K562 (cell line): ENCODE data around the gene PPP6R3. TPM values are rescaled to one million over a fixed set of nuclear protein-coding genes. Genes with fewer than 3 reads are reported as not detected.

ENCODE experiments used
- AFF4 ChIP-seq: sonication (generic); formaldehyde crosslinking; IDR thresholded peaks from 2 replicates; pipeline ENCODE4 v1.8.0; 2023; ENCODE audit warnings: mild to moderate bottlenecking, missing genetic modification reagents
- ATF7 ChIP-seq: fragments of 450-650 bp; IDR thresholded peaks from 2 replicates; pipeline ENCODE4 v1.7.1; 2014; ENCODE audit warnings: mild to moderate bottlenecking, moderate library complexity
- ETV6 ChIP-seq, 3 experiments: fragments of 150-350 bp in 1 of 3; sonication (generic) in 1 of 3; formaldehyde crosslinking in 1 of 3; IDR thresholded peaks; 2 replicates each; pipeline versions ENCODE4 v1.6.1 to v1.8.0; 2014 to 2022; ENCODE audit warnings: borderline replicate concordance in 2 of 3, low read depth in 2 of 3, antibody characterized with exemption in 1 of 3, low read length in 1 of 3, mild to moderate bottlenecking in 1 of 3, missing genetic modification reagents in 1 of 3
- FOXA1 ChIP-seq: fragments of 450-650 bp; IDR thresholded peaks from 2 replicates; pipeline ENCODE4 v1.6.1; 2016; ENCODE audit warnings: mild to moderate bottlenecking, borderline replicate concordance
- GATAD2A ChIP-seq: fragments of 450-650 bp; IDR thresholded peaks from 2 replicates; pipeline ENCODE4 v1.6.1; 2017
- HNRNPH1 ChIP-seq: fragments of 200-400 bp; formaldehyde crosslinking; optimal IDR thresholded peaks from 2 replicates; pipeline ENCODE3; 2017; ENCODE audit warnings: low read depth, mild to moderate bottlenecking, low read length, moderate library complexity
- PHF20 ChIP-seq: fragments of 450-650 bp; IDR thresholded peaks from 2 replicates; pipeline ENCODE4 v1.6.1; 2018; ENCODE audit not compliant: partially characterized antibody
- ZNF507 ChIP-seq: conservative IDR thresholded peaks from 2 replicates; pipeline ENCODE4 v1.6.1; 2017; ENCODE audit warnings: missing genetic modification characterization, missing compliant biosample characterization
- ZNF589 ChIP-seq: fragments of 200-800 bp; sonication (Bioruptor generic); IDR thresholded peaks from 2 replicates; pipeline ENCODE4 v1.6.1; 2016; ENCODE audit warnings: low read depth, missing genetic modification characterization, missing compliant biosample characterization
- polyA plus RNA-seq, 8 experiments: library from polyadenylated mRNA; depleted of rRNA in 4 of 8; stranded (reverse) in 5 of 8; unstranded in 3 of 8; fragments of >200 nt; fragmentation: Nextera tagmentation in 2 of 8; fragmentation: Illumina TruSeq in 1 of 8; extraction: Ambion mirVana in 2 of 8; extraction: Trizol in 1 of 8; gene quantifications; 2 replicates each; pipeline versions ENCODE4 v1.2.1 to v1.2.3, GENCODE V29; 2011 to 2014; ENCODE audit warnings: inconsistent platforms in 1 of 8, missing spikeins in 1 of 8
- total RNA-seq, 7 experiments: library from RNA; depleted of rRNA in 6 of 7; stranded (reverse); fragments of >200 nt in 6 of 7; fragmentation: Illumina TruSeq in 2 of 7; extraction: Trizol in 2 of 7; gene quantifications; 2 replicates each; pipeline versions ENCODE4 v1.2.1 to v1.2.3, GENCODE V29; 2011 to 2021; ENCODE audit warnings: low replicate concordance in 1 of 7
- TF ChIP-seq, protein P1 (sequence below): IDR thresholded peaks from 3 replicates; pipeline ENCODE4 v1.6.1; 2011; ENCODE audit warnings: borderline replicate concordance, mild to moderate bottlenecking; ENCODE audit not compliant: insufficient read length, insufficient read depth
- TF ChIP-seq, protein P2 (sequence below): fragments of 450-650 bp; formaldehyde crosslinking; IDR thresholded peaks from 2 replicates; pipeline ENCODE4 v1.4.0; 2022; ENCODE audit warnings: missing genetic modification characterization
- TF ChIP-seq, protein P3 (sequence below): fragments of 450-650 bp; formaldehyde crosslinking; IDR thresholded peaks from 2 replicates; pipeline ENCODE4 v1.4.0; 2022; ENCODE audit warnings: mild to moderate bottlenecking, moderate library complexity

The PPP6R3 gene
- total and polyA plus RNA-seq, 9 of the 15 experiments (the other 6 are each of a cell fraction or from before 2014, with no cell fraction given), result 20.3 to 117 (median 80.6) TPM

DNA sequence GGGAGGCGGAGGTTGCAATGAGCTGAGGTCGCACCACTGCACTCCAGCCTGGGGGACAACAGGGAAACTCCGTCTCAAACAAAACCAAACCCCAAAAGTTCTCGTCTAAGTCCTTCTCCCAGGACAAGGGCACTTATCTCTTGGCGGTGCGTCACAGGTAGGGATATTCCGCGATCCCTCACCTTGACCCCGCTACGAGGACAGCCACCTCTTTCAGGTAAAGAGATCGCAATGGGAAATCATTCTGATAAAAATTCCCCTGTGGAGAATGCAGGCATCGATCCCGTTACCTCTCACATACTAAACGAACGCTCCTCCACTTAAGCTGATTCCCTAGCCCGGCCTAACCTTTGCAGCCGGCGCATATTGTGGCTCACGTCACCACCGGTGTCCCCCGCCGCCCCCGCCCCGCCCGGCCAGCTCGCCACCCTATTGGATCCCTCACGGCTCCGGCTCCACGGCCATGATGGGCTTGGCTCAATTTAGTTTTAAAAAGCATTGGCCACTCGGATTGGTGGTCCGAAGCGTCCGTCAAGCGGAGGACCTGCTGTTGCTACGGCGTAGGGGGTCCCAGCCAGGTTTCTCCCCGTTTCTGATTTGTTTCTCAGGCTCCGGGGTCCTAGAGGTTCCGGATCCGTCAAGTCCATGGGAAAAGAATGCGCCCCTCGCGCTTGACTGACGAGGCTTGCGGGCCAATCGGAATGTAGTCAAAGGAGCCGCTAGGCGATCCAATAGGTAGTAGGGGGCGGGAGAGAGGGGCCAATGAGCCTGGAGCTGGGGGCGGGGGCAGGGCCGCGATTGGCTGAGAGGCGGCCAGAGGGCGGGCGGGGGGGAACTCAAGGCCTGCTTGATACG, 439 bp upstream of the PPP6R3 start (continued):
- TF ChIP-seq AFF4 (CRISPR knock-in tag) (peak; percentile 80; the same call in 1 of the 2 replicates), HNRNPH1 (peak; percentile 39), FOXA1 (no peak), PHF20 (peak; percentile 33), ZNF507 (tag) (no peak), ETV6 (IDR thresholded peaks at IDR 0.05; ENCODE audit: borderline replicate concordance in 1 of 2, low read depth in 2 of 2, low read length in 1 of 2) (0 out of 4 replicates have a peak, but pooled peaks of 1 of the 2 experiments have one; percentile 45), ETV6 (CRISPR knock-in tag; IDR thresholded peaks at IDR 0.05; ENCODE audit: borderline replicate concordance) (no peak), ZNF589 (CRISPR knock-in tag) (peak; percentile 37; the same call in 1 of the 2 replicates), GATAD2A (peak; percentile 94), ATF7 (peak; percentile 81)
- TF ChIP-seq, protein P1, sequence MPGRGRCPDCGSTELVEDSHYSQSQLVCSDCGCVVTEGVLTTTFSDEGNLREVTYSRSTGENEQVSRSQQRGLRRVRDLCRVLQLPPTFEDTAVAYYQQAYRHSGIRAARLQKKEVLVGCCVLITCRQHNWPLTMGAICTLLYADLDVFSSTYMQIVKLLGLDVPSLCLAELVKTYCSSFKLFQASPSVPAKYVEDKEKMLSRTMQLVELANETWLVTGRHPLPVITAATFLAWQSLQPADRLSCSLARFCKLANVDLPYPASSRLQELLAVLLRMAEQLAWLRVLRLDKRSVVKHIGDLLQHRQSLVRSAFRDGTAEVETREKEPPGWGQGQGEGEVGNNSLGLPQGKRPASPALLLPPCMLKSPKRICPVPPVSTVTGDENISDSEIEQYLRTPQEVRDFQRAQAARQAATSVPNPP, result no peak
- TF ChIP-seq, protein P2, sequence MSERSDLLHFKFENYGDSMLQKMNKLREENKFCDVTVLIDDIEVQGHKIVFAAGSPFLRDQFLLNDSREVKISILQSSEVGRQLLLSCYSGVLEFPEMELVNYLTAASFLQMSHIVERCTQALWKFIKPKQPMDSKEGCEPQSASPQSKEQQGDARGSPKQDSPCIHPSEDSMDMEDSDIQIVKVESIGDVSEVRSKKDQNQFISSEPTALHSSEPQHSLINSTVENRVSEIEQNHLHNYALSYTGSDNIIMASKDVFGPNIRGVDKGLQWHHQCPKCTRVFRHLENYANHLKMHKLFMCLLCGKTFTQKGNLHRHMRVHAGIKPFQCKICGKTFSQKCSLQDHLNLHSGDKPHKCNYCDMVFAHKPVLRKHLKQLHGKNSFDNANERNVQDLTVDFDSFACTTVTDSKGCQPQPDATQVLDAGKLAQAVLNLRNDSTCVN (CRISPR knock-in tag), result peak; percentile 97
- TF ChIP-seq, protein P3, sequence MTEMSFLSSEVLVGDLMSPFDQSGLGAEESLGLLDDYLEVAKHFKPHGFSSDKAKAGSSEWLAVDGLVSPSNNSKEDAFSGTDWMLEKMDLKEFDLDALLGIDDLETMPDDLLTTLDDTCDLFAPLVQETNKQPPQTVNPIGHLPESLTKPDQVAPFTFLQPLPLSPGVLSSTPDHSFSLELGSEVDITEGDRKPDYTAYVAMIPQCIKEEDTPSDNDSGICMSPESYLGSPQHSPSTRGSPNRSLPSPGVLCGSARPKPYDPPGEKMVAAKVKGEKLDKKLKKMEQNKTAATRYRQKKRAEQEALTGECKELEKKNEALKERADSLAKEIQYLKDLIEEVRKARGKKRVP, result peak; percentile 83
